GOT3 (cell line): ENCODE results near the gene BLM.

Source experiments
- DNase-seq: peaks from one replicate; lab custom pipeline; 2025; ENCODE audit warnings: mixed read lengths; lab: John Stamatoyannopoulos, UW

BLM gene

GRCh38 chr15:90691982-90692773 lies 25.0 kb upstream of the BLM start:
- no peak for DNase-seq

DNA sequence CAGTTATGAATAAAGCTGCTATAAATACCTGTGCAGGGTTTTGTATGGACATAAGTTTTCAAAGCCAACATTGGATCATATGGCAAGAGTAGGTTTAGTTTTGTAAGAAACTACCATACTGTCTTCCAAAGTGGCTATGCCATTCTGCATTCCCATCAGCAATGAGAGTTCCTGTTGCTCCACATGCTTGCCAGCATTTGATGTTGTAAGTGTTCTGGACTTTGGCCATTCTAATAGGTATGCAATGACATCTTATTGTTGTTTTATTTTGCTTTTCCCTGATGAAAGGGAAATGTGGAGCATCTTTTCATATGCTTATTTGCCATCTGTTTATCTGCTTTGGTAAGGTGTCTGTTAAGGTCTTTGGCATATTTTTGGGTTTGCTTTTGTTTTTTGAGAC lies 22.2 kb upstream of the BLM start:
- no peak for DNase-seq

DNA sequence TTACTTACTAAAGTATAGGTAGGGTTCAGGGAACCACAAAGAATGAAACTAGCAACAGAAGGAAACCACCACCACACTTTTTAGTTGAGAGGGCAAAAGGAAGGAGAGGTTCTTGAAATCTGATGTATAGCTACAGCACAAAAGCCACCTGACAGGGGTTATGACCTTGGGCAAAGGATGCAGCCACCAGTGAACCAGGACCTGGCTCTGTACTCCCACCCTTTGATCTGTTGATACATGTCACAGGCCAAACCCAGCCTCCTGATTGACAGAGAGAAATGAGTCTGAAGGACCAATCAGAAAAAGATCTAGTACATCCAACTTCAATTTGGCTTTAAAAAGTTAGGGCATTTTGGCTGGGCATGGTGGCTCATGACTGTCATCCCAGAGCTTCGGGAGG lies 20.0 kb upstream of the BLM start:
- DNase-seq = no peak

DNA sequence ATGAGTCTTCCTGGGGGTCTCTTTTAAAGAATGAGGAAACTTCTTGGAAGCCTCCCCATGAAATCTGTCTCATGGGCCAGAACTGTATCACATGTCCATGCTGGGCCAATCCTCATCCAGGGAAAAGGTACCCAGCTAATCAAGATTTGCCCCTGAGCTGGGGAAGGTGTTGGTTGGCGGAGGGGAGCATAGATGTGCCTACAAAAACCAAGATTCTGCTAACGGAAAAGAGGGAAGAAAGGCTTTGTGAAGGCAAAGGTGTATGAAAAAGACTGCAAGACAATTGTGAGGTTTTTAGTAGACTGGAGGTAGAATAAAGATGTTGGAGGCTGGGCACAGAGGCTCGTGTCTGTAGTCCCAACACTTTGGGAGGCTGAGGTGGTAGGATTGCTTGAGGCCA lies 18.5 kb upstream of the BLM start:
- no peak for DNase-seq

DNA sequence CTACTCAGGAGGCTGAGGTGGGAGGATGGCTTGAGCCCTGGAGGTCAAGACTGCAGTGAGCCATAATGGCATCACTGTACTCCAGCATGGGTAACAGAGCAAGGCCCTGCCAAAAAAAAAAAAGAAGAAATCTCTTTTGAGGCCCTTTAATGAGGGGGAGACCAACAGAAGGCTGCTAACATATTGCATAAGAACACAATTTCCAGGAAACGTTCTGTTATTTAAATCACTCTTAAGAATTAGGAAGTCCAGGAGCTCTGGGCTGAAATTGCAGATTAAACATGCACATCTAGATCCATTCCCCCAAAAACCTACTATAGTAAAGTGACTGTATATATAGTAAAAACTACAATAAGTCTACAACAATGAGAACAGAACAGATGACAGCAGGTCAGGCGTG lies 16.1 kb upstream of the BLM start:
- DNase-seq = no peak

DNA sequence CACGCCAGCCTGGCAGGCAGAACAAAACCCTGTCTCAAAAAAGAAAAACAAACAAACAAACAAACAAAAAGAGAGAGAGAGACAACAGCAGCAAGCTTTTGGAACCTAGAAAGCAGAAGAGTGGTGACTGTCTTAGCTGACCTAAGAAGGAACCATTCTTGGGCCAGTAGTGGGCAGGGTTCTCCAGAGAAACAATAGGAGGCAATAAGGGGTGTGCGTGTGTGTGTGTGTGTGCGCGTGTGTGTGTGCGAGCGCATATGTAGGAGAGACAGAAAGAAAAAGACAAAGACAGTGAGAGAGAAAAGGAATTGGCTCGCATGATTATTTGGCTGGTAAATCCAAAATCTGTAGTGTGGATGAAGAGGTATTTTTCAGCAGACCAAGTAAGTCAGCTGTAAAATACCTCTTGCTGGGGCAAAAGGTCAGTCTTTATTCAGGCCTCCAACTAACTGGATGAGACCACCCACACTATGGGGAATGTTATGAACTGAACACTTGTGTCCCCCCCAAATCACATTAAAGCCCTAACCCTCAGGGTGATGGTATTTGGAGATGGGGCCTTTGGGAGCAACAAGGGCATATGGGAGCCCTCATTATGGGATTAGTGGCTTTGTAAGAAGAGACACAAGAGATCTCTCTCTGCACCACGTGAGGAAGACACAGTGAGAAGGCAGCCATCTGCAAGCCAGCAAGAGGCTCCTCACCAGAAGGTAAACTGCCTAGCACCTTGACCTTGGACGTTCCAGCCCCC lies 15.1 kb upstream of the BLM start:
- no peak for DNase-seq

DNA sequence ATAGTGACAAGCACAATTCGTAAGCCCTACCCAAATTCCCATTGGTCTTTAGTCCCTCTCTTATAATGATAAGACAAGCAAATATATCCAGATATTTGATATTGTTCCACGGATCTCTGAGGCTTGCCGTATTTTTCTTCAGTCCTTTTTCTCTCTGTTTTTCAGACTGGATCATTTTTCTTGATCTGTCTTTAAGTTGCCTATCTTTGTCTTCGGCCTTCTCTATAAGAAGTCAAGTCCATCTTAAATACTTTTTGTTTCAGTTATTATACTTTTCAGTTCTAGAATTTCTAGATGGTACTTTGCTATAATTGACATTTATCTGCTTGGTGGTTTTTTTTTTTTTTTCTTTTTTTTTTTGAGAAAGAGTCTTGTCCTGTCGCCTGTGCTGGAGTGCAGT lies 13.7 kb upstream of the BLM start:
- no peak for DNase-seq

DNA sequence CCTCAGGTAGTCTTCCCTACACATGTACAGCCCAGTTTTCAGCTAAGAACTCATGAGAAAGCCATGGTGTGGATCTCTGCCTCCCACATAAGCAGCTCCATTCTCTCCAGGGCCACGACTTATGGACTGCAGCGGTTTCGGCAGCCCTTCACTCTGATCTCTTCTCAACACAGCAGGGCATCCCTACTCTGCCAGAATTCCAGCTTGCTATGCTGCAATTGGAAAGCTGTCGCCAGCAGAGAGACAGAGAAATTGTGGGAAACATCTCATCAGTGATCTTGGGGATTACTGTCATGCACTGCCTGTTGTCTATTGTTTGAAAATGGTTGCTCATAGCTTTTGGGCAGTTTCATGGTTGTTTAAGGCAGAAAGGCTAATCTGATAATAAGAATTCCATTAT lies 11.9 kb upstream of the BLM start:
- no peak for DNase-seq

DNA sequence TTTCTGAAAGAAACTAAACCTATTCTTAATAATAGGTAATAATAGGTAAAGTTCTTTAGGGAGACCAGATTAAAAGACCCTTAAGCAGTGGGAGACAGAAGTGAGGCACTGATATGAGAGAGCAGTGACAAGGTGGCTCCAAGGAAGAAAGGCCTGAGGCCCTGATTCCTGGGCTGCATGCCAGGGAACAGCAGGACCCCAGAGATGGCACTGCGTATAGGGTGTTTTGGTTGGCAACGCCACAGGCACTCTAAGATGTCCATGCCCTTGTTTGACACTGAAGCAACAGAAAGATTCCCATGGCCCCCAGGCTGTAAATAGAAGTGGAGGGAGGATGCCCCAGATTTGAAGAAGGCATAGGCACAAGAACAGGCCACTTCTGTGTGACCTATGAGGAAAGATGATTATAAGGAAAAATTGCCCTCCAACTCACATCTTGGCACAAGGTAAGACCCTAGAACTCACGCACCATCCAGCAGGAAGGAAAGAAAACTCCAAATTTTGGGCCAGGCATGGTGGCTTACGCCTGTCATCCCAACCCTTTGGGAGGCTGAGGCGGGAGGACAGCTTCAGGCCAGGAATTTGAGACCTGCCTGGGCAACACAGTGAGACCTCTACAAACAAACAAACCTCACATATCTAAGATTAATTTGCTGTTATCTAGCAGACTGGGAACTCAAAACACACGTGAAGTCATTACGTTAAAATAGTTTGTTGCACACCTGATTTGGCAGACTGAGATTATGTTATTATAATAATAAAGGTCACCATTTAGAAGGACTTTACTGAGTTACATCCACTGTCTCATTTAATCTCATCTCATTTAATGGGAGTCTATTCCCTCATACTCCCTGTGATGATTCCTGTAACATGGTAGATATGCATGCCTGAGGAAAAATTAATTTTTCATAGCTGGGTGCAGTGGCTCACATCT lies 10.5 kb upstream of the BLM start:
- DNase-seq = no peak

GRCh38 chr15:90707489-90707888 lies 9.7 kb upstream of the BLM start:
- DNase-seq = no peak

GRCh38 chr15:90708516-90708915 lies 8.6 kb upstream of the BLM start:
- no peak for DNase-seq

DNA sequence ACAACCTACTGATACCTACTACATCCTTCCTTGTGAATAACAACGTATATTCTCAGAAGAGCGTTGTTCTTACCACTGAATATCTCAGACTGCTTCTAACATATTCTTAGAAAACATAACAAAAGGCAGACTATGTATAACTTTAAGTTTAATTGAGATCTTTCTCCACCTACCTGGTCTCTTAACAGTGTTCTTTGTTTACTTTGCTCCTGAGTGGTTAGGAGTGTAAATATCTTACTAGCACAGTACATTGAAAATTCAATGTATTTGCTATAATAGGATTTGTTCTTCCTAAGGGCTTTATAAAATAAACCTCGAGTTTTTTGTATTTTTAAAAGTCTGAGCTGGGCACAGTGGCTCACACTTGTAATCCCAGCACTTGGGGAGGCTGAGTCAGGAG lies 7.9 kb upstream of the BLM start:
- no peak for DNase-seq

- no peak for DNase-seq
Observed at GRCh38 chr15:90710436-90711027, 6.6 kb upstream of the BLM start.

- no peak for DNase-seq
Observed at GRCh38 chr15:90711418-90711824, 5.7 kb upstream of the BLM start.

GRCh38 chr15:90711842-90712241 lies 5.3 kb upstream of the BLM start:
- no peak for DNase-seq

DNA sequence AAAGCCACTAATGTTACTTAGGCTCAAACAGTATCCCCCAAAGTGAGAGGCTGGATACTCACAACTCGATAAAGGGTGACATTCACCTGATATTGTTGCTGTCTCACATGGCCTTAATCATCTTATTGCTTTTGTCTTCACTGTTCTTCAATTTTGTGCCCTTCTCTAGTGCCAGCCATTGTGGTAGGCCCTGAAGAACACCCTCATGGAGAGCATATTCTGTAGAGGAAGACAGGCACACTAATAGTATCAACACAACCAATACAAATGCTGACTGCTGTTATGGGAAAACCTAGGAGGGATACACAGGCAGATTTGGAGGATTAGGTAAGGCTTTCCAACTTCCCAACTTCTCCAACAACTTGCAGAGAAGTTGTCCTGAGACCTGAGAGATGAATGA lies 4.1 kb upstream of the BLM start:
- DNase-seq = no peak

DNA sequence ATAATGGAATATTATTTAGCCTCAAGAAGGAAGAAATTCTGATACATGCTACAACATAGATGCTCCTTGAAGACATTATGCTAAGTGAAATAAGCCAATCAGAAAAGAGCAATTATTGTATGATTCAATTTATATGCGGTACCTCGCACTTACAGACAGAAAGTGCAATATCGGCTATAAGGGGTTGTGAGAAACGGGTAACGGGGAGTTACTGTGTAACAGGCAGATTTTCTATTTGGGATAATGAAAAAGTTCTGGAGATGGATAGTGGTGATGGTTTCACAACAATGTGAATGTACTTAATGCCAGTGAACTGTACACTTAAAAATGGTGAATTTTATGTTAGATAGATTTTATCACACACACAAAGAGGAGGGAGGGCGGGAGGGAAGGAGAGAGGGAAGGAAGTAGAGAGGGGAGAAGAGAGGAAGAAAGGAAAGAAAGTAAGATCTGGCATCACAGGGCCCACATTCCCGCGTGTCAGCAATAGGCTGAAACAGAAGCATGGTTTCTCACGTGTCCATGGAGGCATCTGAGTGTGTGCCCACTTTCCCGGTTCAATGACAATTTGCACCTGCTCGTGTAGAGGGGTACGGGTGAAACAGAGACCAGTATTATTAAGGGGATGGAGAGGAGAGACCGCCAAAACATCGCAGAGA lies 700 bp upstream of the BLM start:
- DNase-seq = no peak

DNA sequence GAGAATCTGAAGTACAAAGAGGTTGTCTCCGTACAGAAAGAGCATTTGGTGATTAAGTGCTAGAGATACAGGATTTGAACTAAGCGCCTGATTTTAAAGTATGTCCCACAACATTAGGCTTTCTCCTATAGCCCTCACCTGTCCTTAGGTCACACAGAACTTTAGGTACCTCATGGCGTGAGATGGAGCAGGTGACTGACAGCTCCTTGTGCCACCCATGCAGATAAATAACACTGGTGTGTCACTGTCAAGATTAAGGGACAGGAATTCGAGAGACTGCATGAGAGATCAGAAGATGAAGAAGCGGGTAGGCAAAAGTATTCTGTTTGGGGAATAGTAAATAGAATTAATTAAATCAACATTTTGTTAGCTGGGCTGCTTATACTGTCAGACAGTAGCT lies 1.1 kb downstream of the BLM start:
- no peak for DNase-seq

GRCh38 chr15:90720131-90720530 lies 3.0 kb downstream of the BLM start:
- DNase-seq = no peak

GRCh38 chr15:90729261-90729660 lies 12.1 kb downstream of the BLM start:
- DNase-seq = no peak

DNA sequence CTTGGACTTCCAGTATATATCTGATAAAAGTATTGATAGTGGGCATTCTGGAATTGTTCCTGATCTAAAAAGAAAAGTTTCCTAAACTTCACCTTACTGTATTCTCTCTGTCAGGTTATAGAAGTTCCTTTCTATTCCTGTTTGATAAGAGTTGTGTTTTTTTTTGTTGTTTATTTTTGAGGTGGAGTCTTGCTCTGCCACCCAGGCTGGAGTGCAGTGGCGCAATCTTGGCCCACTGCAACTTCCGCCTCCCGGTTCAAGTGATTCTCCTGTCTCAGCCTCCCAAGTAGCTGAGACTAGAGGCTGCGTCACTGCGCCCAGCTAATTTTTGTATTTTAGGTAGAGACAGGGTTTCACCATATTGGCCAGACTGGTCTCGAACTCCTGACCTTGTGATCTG lies 13.1 kb downstream of the BLM start:
- no peak for DNase-seq

DNA sequence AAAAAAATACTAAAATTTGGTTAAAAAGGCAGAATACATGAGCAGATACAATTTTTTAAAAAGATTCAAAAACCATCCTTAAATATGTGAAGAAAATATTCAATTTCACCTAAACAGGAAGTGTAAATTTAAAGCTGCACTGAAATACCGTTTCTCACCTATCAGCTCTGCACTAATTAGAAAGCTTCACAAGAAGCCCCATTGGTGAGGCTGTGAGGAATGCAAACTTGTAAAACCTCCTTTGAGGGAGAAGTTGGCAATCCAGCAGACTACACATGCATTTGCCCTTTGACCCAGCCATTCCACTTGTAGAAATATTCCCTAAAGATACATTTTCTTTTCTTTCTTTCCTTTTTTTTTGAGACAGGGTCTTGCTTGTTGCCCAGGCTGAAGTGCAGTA lies 18.8 kb downstream of the BLM start:
- no peak for DNase-seq
